GM10847 (cell line): ENCODE data around the gene GPRC6A.

Experiments
- POLR2A ChIP-seq: IDR thresholded peaks from 2 replicates; pipeline ENCODE4 v1.6.1; 2011; ENCODE audit not compliant: insufficient read length; ENCODE audit errors: extremely low read depth

The GPRC6A gene

DNA sequence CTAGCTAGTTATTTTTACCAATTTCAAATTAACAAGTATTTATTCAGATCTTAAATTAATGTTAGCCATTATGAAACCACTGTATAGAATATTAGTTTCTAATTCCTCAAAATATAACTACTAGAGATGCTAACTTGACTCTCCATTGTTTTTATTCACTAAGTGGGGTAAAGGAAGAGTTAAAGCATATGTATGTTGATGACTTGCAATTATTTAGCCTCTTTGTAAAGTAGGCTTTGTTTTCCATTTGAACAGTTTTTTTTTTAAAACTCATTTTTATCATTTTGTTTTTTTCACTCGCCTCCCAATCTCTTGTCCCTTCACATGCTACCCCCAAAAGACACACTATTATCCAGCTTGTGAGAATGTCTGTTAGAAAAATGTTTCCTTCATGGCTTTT lies 66.6 kb downstream of the GPRC6A start:
- no peak for TF ChIP-seq POLR2A

- no peak for TF ChIP-seq POLR2A
Observed at GRCh38 chr6:116761779-116762178, 67.1 kb downstream of the GPRC6A start.

GRCh38 chr6:116745176-116745575 lies 83.7 kb downstream of the GPRC6A start:
- no peak for TF ChIP-seq POLR2A
